Measurements from ENCODE around the gene LXN. TPM values are rescaled to one million over a fixed set of nuclear protein-coding genes. Genes with fewer than 3 reads are reported as not detected.

The LXN gene
- total RNA-seq, 1 experiment from 2014 or later, result 4.6 TPM

GRCh38 chr3:158709666-158710083 lies 37.2 kb upstream of the LXN start (continued):
- TF ChIP-seq ATF6 (CRISPR knock-in tag; IDR thresholded peaks at IDR 0.05), result no peak

- CTCF ChIA-PET, result interaction anchor here (1.1 kb wide), 1 partner anchor 24 kb away, joined by 4 read pairs; no protein-coding TSS in a partner anchor
- no peak for DNase-seq (ENCODE audit: low spot score)
- Mint-ChIP-seq H3K9me3 (no peaks in the 10 kb centered on the region), H3K36me3 (0 out of 2 replicates have a peak, but pooled peaks cover 10% of the 10 kb centered on the region), H3K4me1 (0 out of 2 replicates have a peak, but pooled peaks cover 5% of the 10 kb centered on the region), H3K27ac (no peak overlapping the region), H3K4me3 (no peak overlapping the region), H3K27me3 (ENCODE audit: low read depth) (no peaks in the 10 kb centered on the region)
- TF ChIP-seq CREB1 (CRISPR knock-in tag; IDR thresholded peaks at IDR 0.05) (no peak), CREM (CRISPR knock-in tag; IDR thresholded peaks at IDR 0.05) (no peak), MXD4 (CRISPR knock-in tag; IDR thresholded peaks at IDR 0.05; ENCODE audit: borderline replicate concordance) (no peak), ZNF281 (CRISPR knock-in tag; IDR thresholded peaks at IDR 0.05) (no peak), EMX1 (CRISPR knock-in tag; IDR thresholded peaks at IDR 0.05) (no peak)
- ATAC-seq, result no peak
- POLR2A ChIA-PET, result no interaction called here
Observed at GRCh38 chr3:158703566-158703965, 31.1 kb upstream of the LXN start.

- H3K27ac Mint-ChIP-seq, result no peak overlapping the region
- POLR2A ChIA-PET, result interaction anchor here (0.6 kb wide), 1 partner anchor 934 kb away, joined by 3 read pairs; no protein-coding TSS in a partner anchor
- 0 out of 2 replicates have a peak, but pooled peaks cover 5% of the 10 kb centered on the region for H3K4me1 Mint-ChIP-seq
- DNase-seq (ENCODE audit: low spot score), result no peak
- no peaks in the 10 kb centered on the region for H3K27me3 Mint-ChIP-seq (ENCODE audit: low read depth)
- no peak for ATAC-seq
- CTCF ChIA-PET, result no interaction called here
- no peak overlapping the region for H3K4me3 Mint-ChIP-seq
- no peak for TF ChIP-seq RORB (CRISPR knock-in tag; IDR thresholded peaks at IDR 0.05)
- TF ChIP-seq RELA (CRISPR knock-in tag; IDR thresholded peaks at IDR 0.05; ENCODE audit: borderline replicate concordance), result no peak
- TF ChIP-seq E2F1 (CRISPR knock-in tag; IDR thresholded peaks at IDR 0.05), result no peak
- TF ChIP-seq NFATC4 (CRISPR knock-in tag; IDR thresholded peaks at IDR 0.05), result no peak
- TF ChIP-seq ATF1 (CRISPR knock-in tag; IDR thresholded peaks at IDR 0.05), result no peak
- TF ChIP-seq ZNF263 (CRISPR knock-in tag; IDR thresholded peaks at IDR 0.05; ENCODE audit: low read depth), result no peak
- TF ChIP-seq MYBL2 (CRISPR knock-in tag; IDR thresholded peaks at IDR 0.05), result no peak
- TF ChIP-seq IRF2 (CRISPR knock-in tag; IDR thresholded peaks at IDR 0.05; ENCODE audit: borderline replicate concordance, low read depth), result no peak
- TF ChIP-seq PRDM15 (CRISPR knock-in tag; IDR thresholded peaks at IDR 0.05), result no peak
- TF ChIP-seq USF2 (CRISPR knock-in tag; IDR thresholded peaks at IDR 0.05), result no peak
- TF ChIP-seq PREB (CRISPR knock-in tag; IDR thresholded peaks at IDR 0.05; ENCODE audit: borderline replicate concordance), result no peak
- no peak for TF ChIP-seq TEAD4 (CRISPR knock-in tag; IDR thresholded peaks at IDR 0.05)
- no peak for TF ChIP-seq JUN (CRISPR knock-in tag; IDR thresholded peaks at IDR 0.05)
- no peak for TF ChIP-seq OVOL2 (CRISPR knock-in tag; IDR thresholded peaks at IDR 0.05; ENCODE audit: borderline replicate concordance)
- no peak for TF ChIP-seq TP53 (CRISPR knock-in tag; IDR thresholded peaks at IDR 0.05)
- TF ChIP-seq SP1 (CRISPR knock-in tag; conservative IDR thresholded peaks at IDR 0.05), result no peak
- no peak for TF ChIP-seq ZNF416 (CRISPR knock-in tag; IDR thresholded peaks at IDR 0.05)
- H3K36me3 Mint-ChIP-seq, result 0 out of 2 replicates have a peak, but pooled peaks cover 5% of the 10 kb centered on the region
- no peaks in the 10 kb centered on the region for H3K9me3 Mint-ChIP-seq
Observed at GRCh38 chr3:158702815-158703481, 30.5 kb upstream of the LXN start.

Measured in WTC11 (cell line).